GM10248 (cell line): ENCODE results near the gene LRP6.

Source experiments
- CTCF ChIA-PET: fragments of 300-600 bp; sonication (Branson Sonifier 250); formaldehyde crosslinking; extraction: SDS; loops from one replicate; lab custom pipeline; 2021; ENCODE audit warnings: antibody characterized with exemption; lab: Yijun Ruan, JAX
- POLR2A ChIA-PET: fragments of 350-650 bp; sonication (Branson Sonifier 250); formaldehyde crosslinking; extraction: SDS; loops from one replicate; lab custom pipeline; 2020; ENCODE audit warnings: antibody characterized with exemption; lab: Yijun Ruan, JAX
- DNase-seq: peaks from one replicate; pipeline ENCODE4 v3.0.0; 2012; ENCODE audit errors: extremely low spot score
- CTCF ChIP-seq: IDR thresholded peaks from 2 replicates; pipeline ENCODE4 v1.5.1; 2012; ENCODE audit warnings: mild to moderate bottlenecking, low read depth; ENCODE audit errors: extremely low read depth, missing control alignments, control extremely low read depth

The LRP6 gene

GRCh38 chr12:12086362-12086761 is 180.5 kb downstream of the LRP6 start:
- TF ChIP-seq CTCF = no peak
- CTCF ChIA-PET = interaction anchor here (1.1 to 7.1 kb wide), 5 partner anchors 9 to 241 kb away, joined by 3 to 78 read pairs (median 5); no protein-coding TSS in a partner anchor

GRCh38 chr12:12083688-12084087 is 183.2 kb downstream of the LRP6 start:
- TF ChIP-seq CTCF = no peak
- CTCF ChIA-PET = interaction anchor here (1.0 to 7.1 kb wide), 6 partner anchors 11 to 251 kb away, joined by 3 to 78 read pairs (median 10); no protein-coding TSS in a partner anchor
- POLR2A ChIA-PET = interaction anchor here (0.6 kb wide), 1 partner anchor 639 kb away, joined by 9 read pairs; no protein-coding TSS in a partner anchor
- no peak for DNase-seq

More at GRCh38 chr12:12086362-12086761, 180.5 kb downstream of the LRP6 start:
- POLR2A ChIA-PET = no interaction called here
- no peak for DNase-seq

- POLR2A ChIA-PET = no interaction called here
- CTCF ChIA-PET = interaction anchor here (0.9 to 7.1 kb wide), 11 partner anchors 10 to 503 kb away, joined by 3 to 78 read pairs (median 6); no protein-coding TSS in a partner anchor
- DNase-seq = peak; percentile 73
- TF ChIP-seq CTCF = peak; percentile 52
Observed at GRCh38 chr12:12081836-12082497, 184.9 kb downstream of the LRP6 start.

- TF ChIP-seq CTCF = no peak
- DNase-seq = no peak
- ChIA-PET POLR2A (no interaction called here), CTCF (interaction anchor here (0.7 to 7.1 kb wide), 2 partner anchors 248 kb away, joined by 3 to 78 read pairs; no protein-coding TSS in a partner anchor)
Observed at GRCh38 chr12:12079291-12079690, 187.6 kb downstream of the LRP6 start.

- TF ChIP-seq CTCF = peak; percentile 8
- DNase-seq = peak; percentile 59
- POLR2A ChIA-PET = no interaction called here
- CTCF ChIA-PET = interaction anchor here (0.6 to 2.6 kb wide), 10 partner anchors 10 to 492 kb away, joined by 3 to 18 read pairs (median 4); no protein-coding TSS in a partner anchor
Observed at GRCh38 chr12:12072064-12072760, 194.6 kb downstream of the LRP6 start.

GRCh38 chr12:12070674-12071656 is 195.9 kb downstream of the LRP6 start, which contains the start of gene BCL2L14:
BCL2L14 (plus strand) TSS chr12:12070939; CDS start chr12:12079306, 8,367 bp downstream.
- peak; percentile 58 for DNase-seq
- ChIA-PET CTCF (interaction anchor here (0.9 to 2.6 kb wide), 8 partner anchors 11 to 491 kb away, joined by 3 to 18 read pairs (median 4); no protein-coding TSS in a partner anchor), POLR2A (no interaction called here)
- no peak for TF ChIP-seq CTCF
